IMR-90 (cell line): Measurements from ENCODE around the gene EXOC2. TPM values are rescaled to one million over a fixed set of nuclear protein-coding genes. Genes with fewer than 3 reads are reported as not detected.

Experiments
- ATAC-seq: fragments of 200-7000 bp; cut with Tn5 transposase; 2 replicates; pipeline ENCODE4 v1.9.1; 2020; ENCODE audit warnings: low read depth, mild to moderate bottlenecking, moderate library complexity
- BruUV-seq: library from RNA; stranded (reverse); fragments of 400-500 nt; replicated peaks from 2 replicates; lab custom pipeline; 2021; lab: Mats Ljungman, UMichigan
- CTCF ChIA-PET: fragments of 300-600 bp; formaldehyde crosslinking; extraction: SDS; loops from one replicate; lab custom pipeline; 2021; ENCODE audit warnings: antibody characterized with exemption; lab: Yijun Ruan, JAX
- POLR2A ChIA-PET: fragments of 300-600 bp; sonication (Branson Sonifier 250); formaldehyde crosslinking; loops from one replicate; lab custom pipeline; 2022; ENCODE audit warnings: antibody characterized with exemption; ENCODE audit not compliant: unreplicated experiment; lab: Charles Lee
- DNase-seq: peaks from one replicate; pipeline ENCODE4 v3.0.0; 2013
- H2AFZ ChIP-seq: replicated peaks from 2 replicates; pipeline ENCODE3; 2013; ENCODE audit warnings: low read length, mild to moderate bottlenecking; ENCODE audit not compliant: poor library complexity
- H2AK5ac ChIP-seq: 2 replicates; pipeline ENCODE4 v1.6.1; 2013; ENCODE audit warnings: low read depth, low read length, inconsistent platforms
- H2AK9ac ChIP-seq: replicated peaks from 2 replicates; pipeline ENCODE3; 2013; ENCODE audit warnings: mild to moderate bottlenecking, low read depth, low read length, moderate library complexity; ENCODE audit not compliant: poor library complexity
- H2BK120ac ChIP-seq: 2 replicates; pipeline ENCODE4 v1.6.1; 2013; ENCODE audit warnings: low read depth, low read length, inconsistent platforms
- H2BK15ac ChIP-seq: 3 replicates; pipeline ENCODE4 v1.6.1; 2013; ENCODE audit warnings: low read depth, low read length, inconsistent platforms
- H2BK20ac ChIP-seq: 2 replicates; pipeline ENCODE4 v1.6.1; 2013; ENCODE audit warnings: low read depth, mild to moderate bottlenecking, inconsistent platforms, low read length, moderate library complexity
- H2BK5ac ChIP-seq: 2 replicates; pipeline ENCODE4 v1.6.1; 2013; ENCODE audit warnings: mild to moderate bottlenecking, low read depth, low read length, inconsistent platforms; ENCODE audit not compliant: poor library complexity, severe bottlenecking
- H3K14ac ChIP-seq: replicated peaks from 2 replicates; pipeline ENCODE4 v1.6.1; 2013; ENCODE audit warnings: low read depth, low read length, inconsistent platforms
- H3K18ac ChIP-seq: 2 replicates; pipeline ENCODE4 v1.6.1; 2013; ENCODE audit warnings: low read depth, low read length, control low read depth
- H3K23ac ChIP-seq: 2 replicates; pipeline ENCODE4 v1.6.1; 2013; ENCODE audit warnings: low read depth, low read length, inconsistent platforms
- H3K27ac ChIP-seq: 2 replicates; pipeline ENCODE4 v1.5.1; 2013; ENCODE audit warnings: mild to moderate bottlenecking, control low read depth, low read length; ENCODE audit not compliant: insufficient read depth
- H3K27me3 ChIP-seq: 2 replicates; pipeline ENCODE4 v1.6.1; 2013; ENCODE audit warnings: low read length; ENCODE audit not compliant: control insufficient read depth, insufficient read depth
- H3K36me3 ChIP-seq: 2 replicates; pipeline ENCODE4 v1.6.1; 2013; ENCODE audit warnings: low read length, mixed read lengths; ENCODE audit not compliant: control insufficient read depth, insufficient read depth
- H3K4ac ChIP-seq: 2 replicates; pipeline ENCODE4 v1.6.1; 2013; ENCODE audit warnings: low read depth, low read length, inconsistent platforms
- H3K4me1 ChIP-seq: 2 replicates; pipeline ENCODE4 v1.6.1; 2013; ENCODE audit warnings: low read length, mixed read lengths; ENCODE audit not compliant: control insufficient read depth, insufficient read depth
- H3K4me2 ChIP-seq: 2 replicates; pipeline ENCODE4 v1.6.1; 2013; ENCODE audit warnings: low read depth, mild to moderate bottlenecking, control low read depth, low read length, moderate library complexity
- H3K4me3 ChIP-seq: 2 replicates; pipeline ENCODE4 v1.5.1; 2013; ENCODE audit warnings: low read depth, mild to moderate bottlenecking, control low read depth, low read length, moderate library complexity; ENCODE audit not compliant: insufficient read depth
- H3K56ac ChIP-seq: 2 replicates; pipeline ENCODE4 v1.6.1; 2013; ENCODE audit warnings: low read length, inconsistent platforms; ENCODE audit not compliant: insufficient read depth; ENCODE audit errors: extremely low read depth
- H3K79me1 ChIP-seq, 2 experiments: 2 replicates each; pipeline ENCODE4 v1.6.1; 2013; ENCODE audit warnings: low read length in 2 of 2, inconsistent platforms in 1 of 2, low read depth in 1 of 2
- H3K9ac ChIP-seq: 2 replicates; pipeline ENCODE4 v1.6.1; 2013; ENCODE audit warnings: low read depth, low read length, control low read depth
- H3K9me1 ChIP-seq: 2 replicates; pipeline ENCODE4 v1.6.1; 2013; ENCODE audit warnings: low read length, inconsistent platforms; ENCODE audit not compliant: insufficient read depth
- H3K9me3 ChIP-seq: 2 replicates; pipeline ENCODE4 v1.6.1; 2013; ENCODE audit warnings: low read length; ENCODE audit not compliant: control insufficient read depth, insufficient read depth
- H4K20me1 ChIP-seq: 2 replicates; pipeline ENCODE4 v1.6.1; 2013; ENCODE audit warnings: low read length, inconsistent platforms; ENCODE audit not compliant: insufficient read depth
- H4K5ac ChIP-seq: 2 replicates; pipeline ENCODE4 v1.6.1; 2013; ENCODE audit warnings: mild to moderate bottlenecking, low read depth, low read length, control low read depth
- H4K8ac ChIP-seq, 2 experiments: 2 replicates each; pipeline ENCODE4 v1.6.1; 2013; ENCODE audit warnings: low read depth in 2 of 2, low read length in 2 of 2, control low read depth in 1 of 2, inconsistent platforms in 1 of 2
- H4K91ac ChIP-seq: 2 replicates; pipeline ENCODE4 v1.6.1; 2013; ENCODE audit warnings: low read depth, low read length, inconsistent platforms; ENCODE audit not compliant: insufficient read depth
- BHLHE40 ChIP-seq: fragments of 150-350 bp; IDR thresholded peaks from 2 replicates; pipeline ENCODE4 v1.6.1; 2016; ENCODE audit warnings: mild to moderate bottlenecking, low read depth, low read length
- CEBPB ChIP-seq: IDR thresholded peaks from 2 replicates; pipeline ENCODE4 v1.6.1; 2012; ENCODE audit warnings: low read depth, low read length, improper control_type of control experiment
- CHD1 ChIP-seq: IDR thresholded peaks from 2 replicates; pipeline ENCODE4 v1.6.1; 2012; ENCODE audit warnings: low read depth, low read length, improper control_type of control experiment
- CTCF ChIP-seq: conservative IDR thresholded peaks from 2 replicates; pipeline ENCODE4 v1.5.1; 2012; ENCODE audit warnings: mild to moderate bottlenecking, low read depth, low read length, improper control_type of control experiment
- ELK1 ChIP-seq: fragments of 150-350 bp; IDR thresholded peaks from 2 replicates; pipeline ENCODE4 v1.6.1; 2016; ENCODE audit warnings: low read depth, mild to moderate bottlenecking, low read length, moderate library complexity, borderline replicate concordance
- FOS ChIP-seq: fragments of 150-350 bp; IDR thresholded peaks from 2 replicates; pipeline ENCODE4 v1.6.1; 2016; ENCODE audit warnings: low read depth, low read length
- MAFK ChIP-seq: IDR thresholded peaks from 2 replicates; pipeline ENCODE4 v1.6.1; 2012; ENCODE audit warnings: low read depth, low read length, improper control_type of control experiment
- MAZ ChIP-seq: IDR thresholded peaks from 2 replicates; pipeline ENCODE4 v1.6.1; 2012; ENCODE audit warnings: low read depth, mild to moderate bottlenecking, low read length, improper control_type of control experiment, moderate library complexity, borderline replicate concordance
- MXI1 ChIP-seq: IDR thresholded peaks from 2 replicates; pipeline ENCODE4 v1.6.1; 2012; ENCODE audit warnings: low read depth, mild to moderate bottlenecking, low read length, moderate library complexity, borderline replicate concordance
- NFE2L2 ChIP-seq: fragments of 150-350 bp; IDR thresholded peaks from 2 replicates; pipeline ENCODE4 v1.6.1; 2016; ENCODE audit warnings: low read depth, mild to moderate bottlenecking, low read length
- POLR2A ChIP-seq: IDR thresholded peaks from 2 replicates; pipeline ENCODE4 v1.6.1; 2012; ENCODE audit warnings: mild to moderate bottlenecking, low read depth, low read length
- RAD21 ChIP-seq: IDR thresholded peaks from 2 replicates; pipeline ENCODE4 v1.6.1; 2012; ENCODE audit warnings: low read length, improper control_type of control experiment
- RCOR1 ChIP-seq: IDR thresholded peaks from 2 replicates; pipeline ENCODE4 v1.6.1; 2012; ENCODE audit warnings: mild to moderate bottlenecking, low read length, improper control_type of control experiment; ENCODE audit not compliant: insufficient replicate concordance
- SMC3 ChIP-seq: fragments of 150-350 bp; IDR thresholded peaks from 2 replicates; pipeline ENCODE4 v1.6.1; 2016; ENCODE audit warnings: low read depth, mild to moderate bottlenecking, antibody characterized with exemption, low read length, moderate library complexity
- USF2 ChIP-seq: fragments of 150-350 bp; IDR thresholded peaks from 2 replicates; pipeline ENCODE4 v1.6.1; 2017; ENCODE audit warnings: mild to moderate bottlenecking, antibody characterized with exemption, low read length, low read depth
- WGBS, 2 experiments: methylation state at CpG; one replicate each; pipeline versions ENCODE4 v1.1.5 to v1.1.7; 2013; ENCODE audit warnings: missing lambda C conversion rate in 2 of 2; ENCODE audit not compliant: insufficient read length in 1 of 2; ENCODE audit errors: extremely low coverage in 2 of 2; 5-methylcytosine and 5-hydroxymethylcytosine counted together
- dilution Hi-C: fragments of 300-500 bp; cut with HindIII; formaldehyde crosslinking; loops from one replicate; pipeline ENCODE4 v1.14.3; 2018; ENCODE audit warnings: low sequenced_read_pairs; ENCODE audit not compliant: unreplicated experiment
- in situ Hi-C: fragments of 300-500 bp; cut with MboI; formaldehyde crosslinking; loops from 3 replicates; pipeline ENCODE4 v1.14.3; 2019; ENCODE audit warnings: low sequenced_read_pairs, inconsistent platforms, mixed read lengths
- intact Hi-C: fragments of 100-400 bp; cut with micrococcal nuclease; formaldehyde crosslinking; loops from 2 replicates; pipeline ENCODE4 v1.10.0; 2022
- polyA plus RNA-seq, 3 experiments: library from polyadenylated mRNA; depleted of rRNA; stranded (reverse); fragments of >200 nt; gene quantifications; 2 replicates each; pipeline ENCODE4 v1.2.3, GENCODE V29; 2012; ENCODE audit warnings: low replicate concordance in 1 of 3
- total RNA-seq: library from RNA; depleted of rRNA; stranded (reverse); fragments of >200 nt; gene quantifications from 2 replicates; pipeline ENCODE4 v1.2.3, GENCODE V29; 2012

Gene EXOC2
- total and polyA plus RNA-seq, 2 of the 4 experiments (the other 2 are of a cell fraction): 13.1 to 37.3 TPM

- H3K4me2 ChIP-seq: no peak overlapping the region
- in situ Hi-C loops (no loop called here), intact Hi-C loops (loop anchor here (10.0 kb wide), 1 partner anchor 162 kb away; no protein-coding TSS in a partner anchor), dilution Hi-C loops (no loop called here)
- no peak overlapping the region for H3K9ac ChIP-seq
- no peak overlapping the region for H3K4ac ChIP-seq
- BruUV-seq: no TSS peak
- no peak overlapping the region for H2BK120ac ChIP-seq
- H3K27ac ChIP-seq: no peak overlapping the region
- no peak overlapping the region for H2BK20ac ChIP-seq
- H2BK5ac ChIP-seq: no peak overlapping the region
- no peak for TF ChIP-seq SMC3
- TF ChIP-seq CEBPB: no peak
- TF ChIP-seq RCOR1: no peak
- no peak for TF ChIP-seq NFE2L2
- no peak for TF ChIP-seq ELK1
- no peak for TF ChIP-seq POLR2A
- TF ChIP-seq FOS: no peak
- no peak for TF ChIP-seq USF2
- no peak for TF ChIP-seq CHD1
- TF ChIP-seq MXI1: no peak
- TF ChIP-seq RAD21: no peak
- no peak for TF ChIP-seq BHLHE40
- TF ChIP-seq MAFK: no peak
- TF ChIP-seq MAZ: no peak
- no peak for TF ChIP-seq CTCF
- H4K5ac ChIP-seq: no peak overlapping the region
- H3K4me1 ChIP-seq: peaks cover 3% of the 10 kb centered on the region; the same call in 1 of the 2 replicates
- H2AFZ ChIP-seq: no peak overlapping the region
- no peaks in the 10 kb centered on the region for H3K27me3 ChIP-seq
- no peak overlapping the region for H4K8ac ChIP-seq
- ATAC-seq: no peak
- H3K9me3 ChIP-seq: no peaks in the 10 kb centered on the region
- DNase-seq: no peak
- H4K20me1 ChIP-seq: no peaks in the 10 kb centered on the region
- H3K4me3 ChIP-seq: no peak overlapping the region
- no peak overlapping the region for H4K91ac ChIP-seq
- H3K79me1 ChIP-seq: peaks cover 17 to 48% of the 10 kb centered on the region in 2 experiments
- H3K14ac ChIP-seq: no peak overlapping the region
- H3K18ac ChIP-seq: no peak overlapping the region
- H2AK9ac ChIP-seq: no peak overlapping the region
- 100% methylated on average over 1 of the region's 7 CpGs; no CpG with 5 or more reads in 1 of the 2 experiments for WGBS, 2 experiments
- H3K9me1 ChIP-seq: peaks cover 15% of the 10 kb centered on the region
- H2BK15ac ChIP-seq: no peak overlapping the region
- ChIA-PET CTCF (no interaction called here), POLR2A (no interaction called here)
- no peak overlapping the region for H2AK5ac ChIP-seq
- H3K36me3 ChIP-seq: peaks cover 4% of the 10 kb centered on the region; the same call in 1 of the 2 replicates
- H3K56ac ChIP-seq: no peak overlapping the region
- no peak overlapping the region for H3K23ac ChIP-seq
These were observed 70.5 kb downstream of the EXOC2 start for GRCh38 chr6:622462-622861.
